ENCODE results near the gene TNS2.

DNA sequence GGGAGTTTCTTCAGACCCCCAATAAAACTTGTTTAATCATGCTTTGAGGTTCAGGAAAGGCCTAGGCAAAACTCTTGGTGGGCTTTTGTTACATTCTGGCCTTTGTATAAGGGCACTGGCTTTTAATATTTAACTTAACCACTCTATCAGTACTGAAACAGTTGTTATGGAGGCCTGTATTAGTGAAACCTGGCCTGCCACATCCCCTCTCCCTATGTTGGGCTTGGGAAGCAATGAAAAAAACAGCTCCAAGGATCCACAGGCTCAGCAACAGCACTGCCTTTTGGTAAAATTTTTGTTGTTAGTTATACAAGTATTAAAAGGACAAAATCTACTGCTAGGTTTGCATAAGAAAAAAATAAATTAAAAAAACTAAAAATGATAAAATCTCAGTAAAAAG, 64.1 kb downstream of the TNS2 start:
- no peak for TF ChIP-seq POLR2AphosphoS5 (IDR thresholded peaks at IDR 0.05; ENCODE audit: low read depth, low read length)
- no peak for TF ChIP-seq POLR2A (IDR thresholded peaks at IDR 0.05; ENCODE audit: low read depth, low read length)
- no peak for TF ChIP-seq POU2F2 (IDR thresholded peaks at IDR 0.05; ENCODE audit: low read depth, low read length)

Data from GM12891 (cell line).